ENCODE results near the gene MOV10.
"Not testable (repeated sequence)": the region's sequence is repeated elsewhere in the genome, so short reads cannot be mapped to it uniquely, and the experiment has no call there.

Gene MOV10

DNA sequence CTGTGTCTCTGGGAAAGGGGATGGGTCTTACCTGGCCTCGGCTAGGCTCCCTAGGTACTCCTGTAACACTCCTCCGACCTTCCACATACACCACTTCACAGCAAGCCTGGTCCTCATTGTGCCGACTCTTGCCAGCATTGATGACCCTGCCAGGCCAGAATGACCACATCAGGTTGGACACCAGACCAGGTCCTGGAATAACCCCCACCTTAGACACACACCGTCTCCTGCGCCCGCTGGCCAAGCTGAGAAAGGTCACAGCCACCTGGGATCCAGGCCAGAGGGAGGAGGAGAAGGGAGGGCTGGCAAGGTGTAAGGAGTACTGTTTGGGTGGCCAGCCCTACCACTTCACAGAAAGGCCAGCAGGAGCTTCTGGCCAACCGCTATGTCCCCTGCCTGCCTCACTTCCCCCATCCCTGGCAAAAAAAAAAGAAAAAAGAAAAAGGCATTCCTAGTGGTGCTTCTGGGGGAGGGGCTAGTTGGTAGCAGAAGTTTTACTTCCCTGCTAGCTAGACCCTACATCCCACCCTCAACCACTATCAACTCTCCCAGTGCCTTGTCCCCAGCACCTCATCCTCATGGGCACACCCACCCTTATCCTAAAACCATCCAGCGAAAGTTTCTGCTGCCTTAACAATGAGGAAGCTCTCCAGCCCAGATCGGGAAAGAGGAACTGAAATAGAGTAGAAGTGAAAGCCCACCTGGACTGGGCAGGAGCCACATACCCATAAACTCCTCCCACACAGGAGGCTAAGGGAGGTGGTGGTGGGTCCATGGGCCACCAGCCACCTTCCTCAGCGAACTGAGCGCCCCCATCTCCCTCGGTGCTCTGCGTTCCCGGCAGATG lies 39.2 kb downstream of the MOV10 start:
- DNase-seq (ENCODE audit: low spot score) = no peak

DNA sequence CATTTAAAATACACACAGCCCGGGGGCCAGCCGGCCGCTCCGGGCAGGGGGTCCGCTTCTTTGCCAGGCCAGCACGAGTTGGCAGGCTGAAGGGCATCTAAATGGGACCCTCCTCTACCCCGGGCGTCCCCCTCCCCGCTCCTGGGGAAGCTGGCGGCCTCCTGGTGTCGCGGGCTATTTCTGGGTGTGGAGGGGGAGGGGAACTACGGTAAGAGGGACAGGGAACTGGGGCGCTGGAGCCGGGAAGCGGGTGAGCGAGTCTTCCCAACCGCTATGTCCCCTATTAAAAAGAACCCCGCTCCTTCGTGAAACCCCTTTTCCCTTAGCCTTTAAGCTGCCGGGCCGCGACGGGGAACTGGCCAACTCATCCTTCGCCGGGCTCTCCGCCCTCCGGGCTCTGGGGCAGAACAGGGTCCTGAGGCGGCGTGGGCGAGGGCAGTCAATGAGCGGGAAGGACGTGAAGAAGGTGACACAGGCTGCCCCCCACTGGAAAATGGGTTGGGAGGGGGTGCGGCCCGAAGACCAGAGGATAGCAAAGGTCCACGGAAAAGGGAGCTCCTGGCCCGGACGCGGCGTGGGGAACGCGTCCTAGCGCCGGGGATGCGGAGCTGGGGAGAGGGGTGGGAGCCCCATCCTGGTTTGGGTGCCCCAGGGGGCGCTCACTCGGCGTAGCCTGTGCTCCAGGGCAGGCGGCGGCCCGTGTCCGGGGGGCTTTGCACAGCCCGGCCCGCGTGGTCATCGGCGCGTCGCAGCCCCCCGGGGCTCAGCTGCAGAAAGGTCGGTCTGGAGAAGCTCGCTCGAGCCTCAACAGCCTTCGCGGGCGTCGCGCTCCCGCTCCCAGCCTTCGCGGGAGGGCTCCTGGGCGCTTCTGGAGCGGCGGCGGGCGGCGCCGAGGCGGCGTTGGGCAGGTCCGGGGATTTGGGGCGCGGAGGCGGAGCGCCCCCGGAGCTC lies 40.1 kb downstream of the MOV10 start:
- no peak for DNase-seq (ENCODE audit: low spot score)

- peak; percentile 93 for DNase-seq (ENCODE audit: low spot score)
These were observed 41.0 kb downstream of the MOV10 start, which contains the start of gene PPM1J for GRCh38 chr1:112715264-112716053. Gene PPM1J (minus strand): TSS chr1:112715332. CDS start chr1:112715301, 31 bp downstream.

- DNase-seq (ENCODE audit: low spot score) = peak; percentile 92
These were observed 41.8 kb downstream of the MOV10 start for GRCh38 chr1:112716133-112716720.

DNA sequence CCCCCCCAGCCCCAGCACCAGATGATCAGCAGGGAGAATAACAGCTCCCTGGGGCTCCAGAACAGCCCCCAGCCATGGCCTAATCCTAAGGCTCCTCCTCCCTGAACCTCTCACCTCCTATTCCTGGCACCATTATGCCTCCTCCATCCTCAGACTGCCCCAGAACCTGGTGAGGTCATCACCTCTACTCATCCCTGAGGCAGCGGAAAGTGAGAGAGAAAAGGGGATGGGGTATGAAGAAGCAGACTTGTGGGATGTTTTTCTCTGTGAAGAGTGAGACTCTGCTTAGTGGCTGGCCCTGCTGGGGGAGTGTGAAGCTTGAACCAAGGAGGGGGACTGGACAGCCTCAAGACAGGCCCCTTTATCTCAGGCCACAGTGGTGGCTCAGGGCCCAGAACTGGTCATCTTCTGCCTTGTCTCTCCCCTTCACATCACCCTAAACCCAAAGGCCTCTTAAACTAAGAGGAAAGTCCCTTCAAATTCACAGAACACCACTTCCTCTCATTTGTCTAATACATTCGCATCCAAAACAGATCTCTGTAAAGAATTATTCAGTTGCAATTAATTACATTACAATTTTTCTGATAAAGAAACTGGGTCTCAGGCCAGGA lies 42.9 kb downstream of the MOV10 start:
- DNase-seq (ENCODE audit: low spot score) = no peak

- peak; percentile 74 for DNase-seq (ENCODE audit: low spot score)
These were observed 44.4 kb downstream of the MOV10 start for GRCh38 chr1:112718691-112719418.

- DNase-seq (ENCODE audit: low spot score) = no peak
These were observed 45.2 kb downstream of the MOV10 start for GRCh38 chr1:112719706-112720105.

DNA sequence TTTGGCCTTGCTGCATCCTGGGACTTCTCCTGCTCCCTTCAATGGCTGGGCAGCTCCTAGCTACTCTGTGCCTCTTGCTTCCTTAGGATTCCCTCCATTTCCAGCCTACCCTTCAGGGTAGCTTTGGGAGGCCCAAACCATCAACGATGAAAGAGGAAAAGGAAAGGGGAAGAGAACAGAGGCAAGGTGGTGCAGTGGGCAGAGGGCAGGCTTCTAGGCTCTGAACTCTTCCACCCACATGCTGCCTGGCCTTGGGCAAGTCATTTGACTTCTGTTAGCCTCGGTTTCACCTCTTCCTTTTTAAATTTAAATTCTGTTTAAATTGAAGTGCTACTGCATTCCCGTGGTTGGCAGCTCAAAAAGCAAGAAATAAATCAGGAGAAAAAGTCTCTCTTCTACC lies 46.3 kb downstream of the MOV10 start:
- DNase-seq (ENCODE audit: low spot score) = no peak

DNA sequence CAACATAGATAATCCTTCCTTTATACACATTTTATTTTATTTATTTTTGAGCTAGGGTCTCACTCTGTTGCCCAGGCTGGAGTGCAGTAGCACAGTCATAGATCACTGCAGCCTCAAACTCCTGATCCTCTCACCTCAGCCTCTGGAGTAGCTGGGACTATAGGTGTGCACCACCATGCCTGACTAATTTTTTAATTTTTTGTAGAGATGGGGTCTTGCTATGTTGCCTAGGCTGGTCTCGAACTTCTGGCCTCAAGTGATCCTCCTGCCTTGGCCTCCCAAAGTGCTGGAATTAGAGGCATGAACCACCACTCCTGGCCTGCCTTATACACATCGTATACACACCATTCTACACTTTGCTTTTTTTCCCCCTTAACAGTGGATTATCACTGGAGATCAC lies 46.8 kb downstream of the MOV10 start:
- DNase-seq (ENCODE audit: low spot score) = not testable (repeated sequence)

- no peak for DNase-seq (ENCODE audit: low spot score)
These were observed 47.6 kb downstream of the MOV10 start for GRCh38 chr1:112721966-112722524.

GRCh38 chr1:112722601-112723510 lies 48.4 kb downstream of the MOV10 start:
- DNase-seq (ENCODE audit: low spot score) = no peak

GRCh38 chr1:112723511-112723839 lies 49.0 kb downstream of the MOV10 start:
- DNase-seq (ENCODE audit: low spot score) = no peak

- DNase-seq (ENCODE audit: low spot score) = not testable (repeated sequence)
These were observed 49.8 kb downstream of the MOV10 start for GRCh38 chr1:112724240-112724639.

DNA sequence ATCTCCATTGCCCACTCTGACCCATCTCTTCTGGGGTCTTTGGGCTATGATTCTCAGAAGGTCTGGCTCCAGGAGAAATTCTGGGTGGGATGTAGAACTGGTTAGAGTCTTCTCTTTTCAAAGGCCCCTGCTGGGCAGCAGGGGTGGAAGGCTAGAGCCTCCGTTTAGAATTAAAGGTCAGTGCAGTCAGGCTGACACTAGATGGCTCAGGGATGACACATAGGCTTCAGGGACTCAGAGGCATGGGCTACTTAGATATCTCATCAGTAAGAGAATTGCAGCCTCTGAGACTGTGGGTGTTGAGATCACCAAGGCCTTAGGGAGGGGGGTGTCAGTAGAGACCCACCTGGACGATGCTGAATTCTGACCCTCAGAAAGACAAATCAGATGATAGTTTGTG lies 53.3 kb downstream of the MOV10 start:
- no peak for DNase-seq (ENCODE audit: low spot score)

- not testable (repeated sequence) for DNase-seq (ENCODE audit: low spot score)
These were observed 54.0 kb downstream of the MOV10 start for GRCh38 chr1:112728306-112728971.

GRCh38 chr1:112729011-112729410 lies 54.6 kb downstream of the MOV10 start:
- not testable (repeated sequence) for DNase-seq (ENCODE audit: low spot score)

GRCh38 chr1:112729909-112730308 lies 55.5 kb downstream of the MOV10 start:
- DNase-seq (ENCODE audit: low spot score) = no peak

GRCh38 chr1:112731451-112731850 lies 57.0 kb downstream of the MOV10 start:
- DNase-seq (ENCODE audit: low spot score) = no peak

DNA sequence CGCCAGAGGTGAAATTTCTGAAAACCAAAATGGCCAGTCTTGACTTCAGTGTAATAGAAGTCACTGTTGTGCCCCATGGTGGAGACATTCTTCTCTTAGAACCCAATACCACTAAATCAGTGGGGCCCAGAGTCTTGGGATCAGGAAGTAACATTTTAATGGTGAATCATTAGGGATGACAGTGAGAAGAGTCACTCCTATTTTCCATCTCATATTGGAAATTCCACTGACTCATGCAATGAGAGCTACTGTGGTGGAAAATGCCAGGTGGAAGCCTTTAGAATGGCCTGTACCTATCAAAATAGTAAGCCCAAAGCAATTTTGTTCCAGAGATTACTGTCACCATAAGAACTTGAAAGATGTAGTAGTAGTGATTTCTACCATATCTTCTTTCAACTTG lies 61.3 kb downstream of the MOV10 start:
- DNase-seq (ENCODE audit: low spot score) = no peak
